ENCODE data around the gene MPEG1. TPM values are rescaled to one million over a fixed set of nuclear protein-coding genes. Genes with fewer than 3 reads are reported as not detected.

MPEG1 gene
- total RNA-seq, 1 donor from 2014 or later = 48.9 TPM

DNA sequence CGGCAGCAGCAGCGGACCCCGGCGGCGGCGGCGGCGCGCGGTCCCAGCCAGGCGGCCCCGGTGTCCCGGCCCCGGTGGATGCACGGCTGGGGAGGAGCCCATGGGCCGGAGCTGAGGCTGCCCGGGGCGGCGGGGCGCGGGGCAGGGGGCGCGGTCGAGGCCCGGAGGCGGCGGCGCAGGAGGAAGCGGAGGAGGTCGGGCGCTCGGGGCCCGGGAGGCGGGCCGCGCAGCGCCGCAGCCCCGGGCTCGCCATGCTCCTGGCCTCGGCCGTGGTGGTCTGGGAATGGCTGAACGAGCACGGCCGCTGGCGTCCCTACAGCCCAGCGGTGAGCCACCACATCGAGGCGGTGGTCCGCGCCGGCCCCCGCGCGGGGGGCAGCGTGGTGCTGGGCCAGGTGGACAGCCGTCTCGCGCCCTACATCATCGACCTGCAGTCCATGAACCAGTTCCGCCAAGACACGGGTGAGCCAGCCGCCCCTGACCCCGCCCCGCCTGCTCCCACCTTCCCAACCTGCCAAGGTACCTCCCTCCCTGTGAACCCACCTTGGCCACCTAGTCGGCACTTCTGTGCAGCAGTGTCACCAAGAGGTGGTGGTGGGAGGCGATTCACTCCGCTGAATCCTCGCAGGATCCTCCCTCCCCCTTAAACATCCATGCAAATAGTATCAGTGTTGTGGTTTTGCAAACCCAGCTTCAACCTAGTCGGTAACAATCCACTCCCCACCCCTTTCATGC is 40.2 kb downstream of the MPEG1 start:
- Histone ChIP-seq H3K36me3 (no peaks in the 10 kb centered on the region), H3K9me3 (no peaks in the 10 kb centered on the region), H3K4me1 (peaks cover 36% of the 10 kb centered on the region), H3K27me3 (ENCODE audit: low read depth) (no peaks in the 10 kb centered on the region), H3K4me3 (peak overlapping the region; percentile 75), H3K27ac (peak overlapping the region; percentile 79)
- DNase-seq = peak; percentile 58
- intact Hi-C loops (cut with DNase I) = loop anchor here (5.0 kb wide), 1 partner anchor 35 kb away; no protein-coding TSS in a partner anchor
- TF ChIP-seq, protein P1, sequence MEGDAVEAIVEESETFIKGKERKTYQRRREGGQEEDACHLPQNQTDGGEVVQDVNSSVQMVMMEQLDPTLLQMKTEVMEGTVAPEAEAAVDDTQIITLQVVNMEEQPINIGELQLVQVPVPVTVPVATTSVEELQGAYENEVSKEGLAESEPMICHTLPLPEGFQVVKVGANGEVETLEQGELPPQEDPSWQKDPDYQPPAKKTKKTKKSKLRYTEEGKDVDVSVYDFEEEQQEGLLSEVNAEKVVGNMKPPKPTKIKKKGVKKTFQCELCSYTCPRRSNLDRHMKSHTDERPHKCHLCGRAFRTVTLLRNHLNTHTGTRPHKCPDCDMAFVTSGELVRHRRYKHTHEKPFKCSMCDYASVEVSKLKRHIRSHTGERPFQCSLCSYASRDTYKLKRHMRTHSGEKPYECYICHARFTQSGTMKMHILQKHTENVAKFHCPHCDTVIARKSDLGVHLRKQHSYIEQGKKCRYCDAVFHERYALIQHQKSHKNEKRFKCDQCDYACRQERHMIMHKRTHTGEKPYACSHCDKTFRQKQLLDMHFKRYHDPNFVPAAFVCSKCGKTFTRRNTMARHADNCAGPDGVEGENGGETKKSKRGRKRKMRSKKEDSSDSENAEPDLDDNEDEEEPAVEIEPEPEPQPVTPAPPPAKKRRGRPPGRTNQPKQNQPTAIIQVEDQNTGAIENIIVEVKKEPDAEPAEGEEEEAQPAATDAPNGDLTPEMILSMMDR (IDR thresholded peaks at IDR 0.05) = no peak
- ATAC-seq = peak; percentile 20 to 32

DNA sequence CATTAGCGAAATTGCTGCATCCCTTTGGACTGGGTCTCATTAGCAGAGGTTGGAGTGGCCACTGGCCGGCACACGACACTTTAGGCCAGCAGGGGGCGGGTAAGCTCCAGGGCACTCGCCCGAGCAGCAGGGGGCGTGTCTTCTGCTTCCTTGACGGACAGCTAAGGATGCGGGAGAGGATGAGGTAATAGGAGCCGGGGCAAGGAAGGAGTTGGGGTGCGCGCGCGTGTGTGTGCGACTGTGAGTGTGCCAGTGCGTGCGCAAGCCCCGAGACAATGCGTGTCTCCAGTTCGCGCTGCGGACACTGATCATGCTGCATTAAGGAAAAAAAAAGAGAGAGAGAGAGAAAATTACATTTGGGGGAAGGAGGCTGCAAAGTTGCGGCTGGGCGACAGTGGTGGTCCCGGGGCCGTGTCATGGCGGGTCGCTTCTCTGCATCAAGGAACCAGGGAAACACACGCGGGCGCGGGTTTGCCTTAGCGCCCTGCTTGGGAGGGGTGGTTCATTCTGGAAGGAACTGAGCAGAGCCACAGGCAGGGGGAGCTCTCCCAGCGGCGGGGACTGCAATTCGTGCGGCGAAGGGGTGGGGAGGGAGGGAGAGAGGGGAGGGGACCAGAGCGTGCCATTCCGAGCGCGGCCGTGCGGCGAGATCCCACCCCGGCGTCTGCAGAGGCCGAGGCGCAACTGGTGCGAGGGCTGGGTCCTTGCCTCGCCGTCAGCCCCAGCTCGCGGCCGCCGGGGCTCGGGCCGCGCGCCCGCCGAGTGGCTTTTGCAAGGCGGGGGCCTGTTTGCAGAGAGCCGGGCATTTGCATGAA is 41.0 kb downstream of the MPEG1 start, which contains the start of gene DTX4:
Gene DTX4, plus strand, starts transcription at position 625 of the 815 bp plus-strand sequence. CDS start 464 bp downstream, outside the sequence.
- H3K9me3 ChIP-seq = no peaks in the 10 kb centered on the region
- TF ChIP-seq, protein P1 (IDR thresholded peaks at IDR 0.05) = peak; percentile 86
- ATAC-seq (peak; percentile 90 to 94), DNase-seq (peak; percentile 97)
- no peaks in the 10 kb centered on the region for H3K27me3 ChIP-seq (ENCODE audit: low read depth)
- H3K4me1 ChIP-seq = peaks cover 36% of the 10 kb centered on the region
- H3K27ac ChIP-seq = peak within 1 kb of the TSS; percentile 79
- no peaks in the 10 kb centered on the region for H3K36me3 ChIP-seq
- H3K4me3 ChIP-seq = peak within 1 kb of the TSS; percentile 75
- intact Hi-C loops (cut with DNase I) = loop anchor here (5.0 kb wide), 1 partner anchor 36 kb away; no protein-coding TSS in a partner anchor

DNA sequence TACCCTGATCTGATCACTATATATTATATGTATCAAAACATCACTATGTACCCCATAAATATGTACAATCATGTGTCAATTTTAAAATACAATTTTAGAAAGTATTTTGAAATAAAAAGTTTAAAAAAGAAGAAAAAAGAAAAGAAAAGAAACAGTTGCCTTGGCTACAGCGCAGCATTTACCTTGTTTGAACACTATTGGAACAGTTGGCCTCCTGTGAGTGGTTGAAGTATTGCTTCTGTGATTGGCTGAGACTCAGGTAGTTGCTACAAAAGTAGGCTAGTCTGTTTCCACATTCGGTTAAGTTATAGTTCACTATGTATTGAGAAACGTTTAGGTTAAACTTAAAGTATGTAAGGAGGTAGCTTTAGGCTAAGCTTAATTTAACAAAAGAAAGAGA is 48.7 kb downstream of the MPEG1 start:
- Histone ChIP-seq H3K27me3 (ENCODE audit: low read depth) (no peaks in the 10 kb centered on the region), H3K27ac (no peak overlapping the region), H3K36me3 (no peaks in the 10 kb centered on the region), H3K4me3 (no peak overlapping the region), H3K4me1 (no peaks in the 10 kb centered on the region), H3K9me3 (no peaks in the 10 kb centered on the region)
- no peak for ATAC-seq
- no peak for DNase-seq
- TF ChIP-seq, protein P1 (IDR thresholded peaks at IDR 0.05) = no peak
- intact Hi-C loops (cut with DNase I) = no loop called here

Other genes starting within 250 kb of the MPEG1 start
- gene GLYATL1B, start 126.6 kb downstream of the MPEG1 start, total RNA-seq = not detected
- 1.1 TPM for gene FAM111B, start 105.7 kb downstream of the MPEG1 start, total RNA-seq
- 68.4 TPM for gene FAM111A, start 70.1 kb downstream of the MPEG1 start, total RNA-seq
- 51.7 TPM for gene DTX4, start 40.8 kb downstream of the MPEG1 start, total RNA-seq
- not detected for gene OR5AN1, start 146.0 kb upstream of the MPEG1 start, total RNA-seq
- not detected for gene OR5A2, start 213.5 kb upstream of the MPEG1 start, total RNA-seq
- gene OR5A1, start 223.5 kb upstream of the MPEG1 start, total RNA-seq = not detected
- gene OR4D6, start 244.0 kb upstream of the MPEG1 start, total RNA-seq = not detected

Data from lower lobe of right lung (tissue), 2 donors.